ENCODE data around the gene DNAJB7. TPM values are rescaled to one million over a fixed set of nuclear protein-coding genes. Genes with fewer than 3 reads are reported as not detected.
A peak's percentile ranks its signal among the peaks of the same experiment; 100 is the strongest.

The DNAJB7 gene
- total and polyA plus RNA-seq, 10 of the 15 experiments (the other 5 are each of a cell fraction or from before 2014, with no cell fraction given): 0.03 to 0.70 (median 0.29) TPM; not detected in 6

DNA sequence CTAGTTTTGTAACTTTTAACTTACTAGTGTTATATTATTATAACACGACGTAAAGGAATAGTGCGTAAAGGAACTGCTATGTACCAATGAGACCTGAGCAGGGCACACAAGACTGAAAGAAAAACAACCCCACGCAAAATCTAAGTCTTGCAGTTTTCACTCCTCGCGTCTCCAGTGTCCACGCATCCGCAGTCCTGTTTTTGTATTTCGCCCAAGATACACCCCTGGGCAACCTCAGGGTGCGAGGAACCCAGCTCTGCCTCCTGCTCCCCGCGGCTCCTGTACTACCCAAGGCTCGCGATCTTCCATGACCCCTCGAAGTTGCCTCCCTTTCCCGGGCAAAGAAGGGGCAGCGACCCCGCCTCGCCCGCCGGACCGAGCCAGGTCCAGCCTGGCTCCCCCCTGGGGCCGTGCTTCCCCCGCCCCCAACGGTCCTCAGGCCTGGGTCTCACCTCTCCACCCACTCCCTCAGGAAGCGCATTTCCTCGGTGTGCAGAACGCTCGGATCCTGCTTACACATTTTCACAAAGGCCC is 5.9 kb downstream of the DNAJB7 start:
- no peaks in the 10 kb centered on the region for H3K9me3 ChIP-seq (replicated peaks; ENCODE audit: control insufficient read depth, insufficient read depth, low read length)
- H3K36me3 ChIP-seq (ENCODE audit: control insufficient read depth in 2 of 2, insufficient read depth in 2 of 2, low read length in 1 of 2): no peaks in the 10 kb centered on the region
- ChIA-PET RAD21 (ENCODE audit: unreplicated experiment) (interaction anchor here (0.6 to 2.2 kb wide), 6 partner anchors 11 to 1574 kb away, joined by 3 to 14 read pairs (median 4); partner anchors contain the start of gene SLC25A17), CTCF (interaction anchor here (0.9 to 2.9 kb wide), 6 partner anchors 10 to 219 kb away, joined by 3 to 15 read pairs (median 4); partner anchors contain the start of genes MRTFA and SLC25A17), POLR2A (interaction anchor here (0.6 to 6.2 kb wide), 9 partner anchors 18 to 913 kb away, joined by 3 to 41 read pairs (median 4); partner anchors contain the start of genes ACO2, PHF5A and SLC25A17), SMC1A (ENCODE audit: uncharacterized antibody, unreplicated experiment) (interaction anchor here (1.1 to 3.3 kb wide), 4 partner anchors 36 to 44 kb away, joined by 3 to 14 read pairs (median 6); no protein-coding TSS in a partner anchor)
- ATAC-seq: peak; percentile 50
- intact Hi-C loops (cut with micrococcal nuclease; ENCODE audit: unreplicated experiment): no loop called here
- in situ Hi-C loops (cut with MboI): no loop called here
- peaks cover 83% of the 10 kb centered on the region for H3K79me2 ChIP-seq (ENCODE audit: control insufficient read depth, insufficient read depth, low read length)
- H3K9ac ChIP-seq (ENCODE audit: control insufficient read depth, insufficient read depth, low read length): peak overlapping the region; percentile 95
- H3K4me1 ChIP-seq (ENCODE audit: control insufficient read depth, insufficient read depth, low read length): peaks cover 4% of the 10 kb centered on the region
- H4K20me1 ChIP-seq (ENCODE audit: control insufficient read depth, insufficient read depth): no peaks in the 10 kb centered on the region
- H3K27ac ChIP-seq (ENCODE audit: control insufficient read depth, insufficient read depth): peak overlapping the region; percentile 96
- H3K4me3 ChIP-seq: peak overlapping the region; percentile 96
- TSS peak; percentile 59 for BruUV-seq (replicated peaks)
- peak overlapping the region; percentile 86 for H3K4me2 ChIP-seq (ENCODE audit: control insufficient read depth, insufficient read depth)
- no peak for DNase-seq (ENCODE audit: low read depth, low spot score)
- no peak for FAIRE-seq
- no peaks in the 10 kb centered on the region for H3K27me3 ChIP-seq (replicated peaks in 1 of 2; ENCODE audit: control insufficient read depth in 2 of 2, insufficient read depth in 2 of 2, low read length in 1 of 2)
- peak overlapping the region; percentile 81 for H2AFZ ChIP-seq (ENCODE audit: control insufficient read depth, low read depth, low read length)
- WGBS (ENCODE audit: insufficient coverage, insufficient replicate concordance, low lambda C conversion rate, missing lambda C conversion rate): 0% methylated on average over 29 of the region's 29 CpGs
- TF ChIP-seq TCF7 (IDR thresholded peaks at IDR 0.05; ENCODE audit: borderline replicate concordance): no peak
- no peak for TF ChIP-seq PAX5 (IDR thresholded peaks at IDR 0.05; ENCODE audit: borderline replicate concordance, low read depth, low read length)
- TF ChIP-seq, protein P1, sequence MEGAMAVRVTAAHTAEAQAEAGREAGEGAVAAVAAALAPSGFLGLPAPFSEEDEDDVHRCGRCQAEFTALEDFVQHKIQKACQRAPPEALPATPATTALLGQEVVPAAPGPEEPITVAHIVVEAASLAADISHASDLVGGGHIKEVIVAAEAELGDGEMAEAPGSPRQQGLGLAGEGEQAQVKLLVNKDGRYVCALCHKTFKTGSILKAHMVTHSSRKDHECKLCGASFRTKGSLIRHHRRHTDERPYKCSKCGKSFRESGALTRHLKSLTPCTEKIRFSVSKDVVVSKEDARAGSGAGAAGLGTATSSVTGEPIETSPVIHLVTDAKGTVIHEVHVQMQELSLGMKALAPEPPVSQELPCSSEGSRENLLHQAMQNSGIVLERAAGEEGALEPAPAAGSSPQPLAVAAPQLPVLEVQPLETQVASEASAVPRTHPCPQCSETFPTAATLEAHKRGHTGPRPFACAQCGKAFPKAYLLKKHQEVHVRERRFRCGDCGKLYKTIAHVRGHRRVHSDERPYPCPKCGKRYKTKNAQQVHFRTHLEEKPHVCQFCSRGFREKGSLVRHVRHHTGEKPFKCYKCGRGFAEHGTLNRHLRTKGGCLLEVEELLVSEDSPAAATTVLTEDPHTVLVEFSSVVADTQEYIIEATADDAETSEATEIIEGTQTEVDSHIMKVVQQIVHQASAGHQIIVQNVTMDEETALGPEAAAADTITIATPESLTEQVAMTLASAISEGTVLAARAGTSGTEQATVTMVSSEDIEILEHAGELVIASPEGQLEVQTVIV (IDR thresholded peaks at IDR 0.05; ENCODE audit: borderline replicate concordance, partially characterized antibody): no peak
- TF ChIP-seq ZNF24 (IDR thresholded peaks at IDR 0.05): no peak
- no peak for TF ChIP-seq HDAC6 (IDR thresholded peaks at IDR 0.05; ENCODE audit: unreplicated experiment)
- 0 out of 2 replicates have a peak, but pooled peaks have one; percentile 4 for TF ChIP-seq PML (IDR thresholded peaks at IDR 0.05; ENCODE audit: low read length)
- TF ChIP-seq NR2F1 (conservative IDR thresholded peaks at IDR 0.05): 0 out of 2 replicates have a peak, but pooled peaks have one; percentile 52
- TF ChIP-seq POLR2AphosphoS2 (IDR thresholded peaks at IDR 0.05; ENCODE audit: low read depth, low read length): 0 out of 2 replicates have a peak, but pooled peaks have one; percentile 13
- 0 out of 2 replicates have a peak, but pooled peaks have one; percentile 47 for TF ChIP-seq CHD1 (IDR thresholded peaks at IDR 0.05; ENCODE audit: low read depth, low read length)
- TF ChIP-seq RCOR1 (conservative IDR thresholded peaks at IDR 0.05; ENCODE audit: low read depth, low read length): no peak
- TF ChIP-seq CHD2 (IDR thresholded peaks at IDR 0.05; ENCODE audit: borderline replicate concordance, low read depth, low read length): peak; percentile 35; the same call in 1 of the 2 replicates
- TF ChIP-seq FOXM1 (IDR thresholded peaks at IDR 0.05; ENCODE audit: low read depth, low read length): no peak
- TF ChIP-seq MXI1 (IDR thresholded peaks at IDR 0.05; ENCODE audit: low read depth, low read length): peak; percentile 50
- no peak for TF ChIP-seq SREBF2 (IDR thresholded peaks at IDR 0.05; ENCODE audit: low read length)
- no peak for TF ChIP-seq SMAD1 (IDR thresholded peaks at IDR 0.05; ENCODE audit: low read depth, partially characterized antibody)
- no peak for TF ChIP-seq ATF7 (IDR thresholded peaks at IDR 0.05; ENCODE audit: low read depth)
- TF ChIP-seq GABPA (IDR thresholded peaks at IDR 0.05; ENCODE audit: low read depth): no peak
- no peak for TF ChIP-seq NR2C1 (IDR thresholded peaks at IDR 0.05)
- TF ChIP-seq, protein P2, sequence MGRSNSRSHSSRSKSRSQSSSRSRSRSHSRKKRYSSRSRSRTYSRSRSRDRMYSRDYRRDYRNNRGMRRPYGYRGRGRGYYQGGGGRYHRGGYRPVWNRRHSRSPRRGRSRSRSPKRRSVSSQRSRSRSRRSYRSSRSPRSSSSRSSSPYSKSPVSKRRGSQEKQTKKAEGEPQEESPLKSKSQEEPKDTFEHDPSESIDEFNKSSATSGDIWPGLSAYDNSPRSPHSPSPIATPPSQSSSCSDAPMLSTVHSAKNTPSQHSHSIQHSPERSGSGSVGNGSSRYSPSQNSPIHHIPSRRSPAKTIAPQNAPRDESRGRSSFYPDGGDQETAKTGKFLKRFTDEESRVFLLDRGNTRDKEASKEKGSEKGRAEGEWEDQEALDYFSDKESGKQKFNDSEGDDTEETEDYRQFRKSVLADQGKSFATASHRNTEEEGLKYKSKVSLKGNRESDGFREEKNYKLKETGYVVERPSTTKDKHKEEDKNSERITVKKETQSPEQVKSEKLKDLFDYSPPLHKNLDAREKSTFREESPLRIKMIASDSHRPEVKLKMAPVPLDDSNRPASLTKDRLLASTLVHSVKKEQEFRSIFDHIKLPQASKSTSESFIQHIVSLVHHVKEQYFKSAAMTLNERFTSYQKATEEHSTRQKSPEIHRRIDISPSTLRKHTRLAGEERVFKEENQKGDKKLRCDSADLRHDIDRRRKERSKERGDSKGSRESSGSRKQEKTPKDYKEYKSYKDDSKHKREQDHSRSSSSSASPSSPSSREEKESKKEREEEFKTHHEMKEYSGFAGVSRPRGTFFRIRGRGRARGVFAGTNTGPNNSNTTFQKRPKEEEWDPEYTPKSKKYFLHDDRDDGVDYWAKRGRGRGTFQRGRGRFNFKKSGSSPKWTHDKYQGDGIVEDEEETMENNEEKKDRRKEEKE (IDR thresholded peaks at IDR 0.05): no peak
- no peak for TF ChIP-seq BACH1 (IDR thresholded peaks at IDR 0.05; ENCODE audit: borderline replicate concordance)
